HG03571 (cell line): ENCODE data around the gene KSR1.

Source experiments
- ATAC-seq: cut with Tn5 transposase; IDR thresholded peaks from one replicate; pipeline ENCODE4 v1.9.1; 2021; ENCODE audit not compliant: unreplicated experiment

KSR1 gene

GRCh38 chr17:27585153-27585681 is 129.0 kb downstream of the KSR1 start:
- no peak for ATAC-seq

- no peak for ATAC-seq
These were observed 129.5 kb downstream of the KSR1 start for GRCh38 chr17:27585792-27586191.

GRCh38 chr17:27586203-27586721 is 130.0 kb downstream of the KSR1 start:
- ATAC-seq = no peak

GRCh38 chr17:27588354-27588753 is 132.1 kb downstream of the KSR1 start:
- ATAC-seq = no peak

- no peak for ATAC-seq
These were observed 134.6 kb downstream of the KSR1 start for GRCh38 chr17:27590864-27591263.

- no peak for ATAC-seq
These were observed 135.7 kb downstream of the KSR1 start for GRCh38 chr17:27591986-27592385.

GRCh38 chr17:27593232-27593856 is 137.1 kb downstream of the KSR1 start:
- ATAC-seq = no peak

GRCh38 chr17:27593857-27594255 is 137.6 kb downstream of the KSR1 start:
- no peak for ATAC-seq

- ATAC-seq = no peak
These were observed 139.0 kb downstream of the KSR1 start for GRCh38 chr17:27595208-27595607.

GRCh38 chr17:27596096-27596495 is 139.8 kb downstream of the KSR1 start:
- ATAC-seq = no peak

- no peak for ATAC-seq
These were observed 140.4 kb downstream of the KSR1 start for GRCh38 chr17:27596566-27597187.

GRCh38 chr17:27597188-27597580 is 140.9 kb downstream of the KSR1 start:
- no peak for ATAC-seq

- ATAC-seq = no peak
These were observed 141.6 kb downstream of the KSR1 start for GRCh38 chr17:27597783-27598320.

- no peak for ATAC-seq
These were observed 142.2 kb downstream of the KSR1 start for GRCh38 chr17:27598337-27599050.

- no peak for ATAC-seq
These were observed 144.2 kb downstream of the KSR1 start for GRCh38 chr17:27600471-27600870.

- no peak for ATAC-seq
These were observed 145.1 kb downstream of the KSR1 start for GRCh38 chr17:27601069-27601974.

- no peak for ATAC-seq
These were observed 145.7 kb downstream of the KSR1 start for GRCh38 chr17:27601975-27602302.

- ATAC-seq = no peak
These were observed 146.6 kb downstream of the KSR1 start for GRCh38 chr17:27602721-27603420.

GRCh38 chr17:27603421-27603770 is 147.1 kb downstream of the KSR1 start:
- no peak for ATAC-seq
